Measurements from ENCODE around the gene KREMEN2. TPM values are rescaled to one million over a fixed set of nuclear protein-coding genes. Genes with fewer than 3 reads are reported as not detected.

Gene KREMEN2
- total and polyA plus RNA-seq, 2 of the 8 experiments (the other 6 are each of a cell fraction or from before 2014, with no cell fraction given): 6.6 to 7.0 TPM

- no peak for FAIRE-seq
- Histone ChIP-seq H3K36me3 (ENCODE audit: control insufficient read depth in 2 of 4, insufficient read depth in 4 of 4, low read length in 3 of 4) (no peaks in the 10 kb centered on the region), H3K4me1 (replicated peaks in 1 of 4; ENCODE audit: control insufficient read depth in 3 of 4, insufficient read depth in 4 of 4, low read length in 3 of 4) (peaks cover 0 to 6% (median 3%) of the 10 kb centered on the region in 4 experiments; a peak in 3 of 7 replicates), H3K23me2 (ENCODE audit: low read depth, low read length) (no peaks in the 10 kb centered on the region), H3K9me3 (ENCODE audit: insufficient read depth in 2 of 2, low read depth in 1 of 2, low read length in 1 of 2) (no peaks in the 10 kb centered on the region), H3K27me3 (replicated peaks in 1 of 4; ENCODE audit: control insufficient read depth in 3 of 4, extremely low read depth in 1 of 4, insufficient read depth in 3 of 4, low read length in 3 of 4) (no peaks in the 10 kb centered on the region; a peak in 1 of 7 replicates), H3K4me3 (ENCODE audit: extremely low read depth in 1 of 4, insufficient read depth in 2 of 4, low read depth in 3 of 4, low read length in 4 of 4) (no peak overlapping the region), H2AFZ (ENCODE audit: low read length) (no peak overlapping the region), H2BK20ac (ENCODE audit: low read length) (no peak overlapping the region), H4K8ac (ENCODE audit: extremely low read depth, insufficient read depth, low read length) (no peak overlapping the region; the same call in 1 of the 2 replicates), H2AK5ac (ENCODE audit: low read depth, low read length) (no peak overlapping the region), H4K91ac (replicated peaks; ENCODE audit: insufficient read length, low read length) (no peak overlapping the region), H3K56ac (replicated peaks; ENCODE audit: insufficient read length, low read depth, low read length) (no peak overlapping the region), H2BK120ac (replicated peaks; ENCODE audit: low read depth, low read length) (no peak overlapping the region), H2BK15ac (ENCODE audit: low read length) (no peak overlapping the region), H4K5ac (ENCODE audit: insufficient read length, low read depth, low read length) (no peak overlapping the region), H3K14ac (ENCODE audit: insufficient read length) (no peak overlapping the region), H2BK5ac (ENCODE audit: low read depth, low read length) (no peak overlapping the region), H2BK12ac (ENCODE audit: low read depth, low read length) (no peak overlapping the region), H4K20me1 (replicated peaks in 1 of 2; ENCODE audit: control insufficient read depth in 1 of 2, insufficient read depth in 2 of 2, low read length in 2 of 2) (no peaks in the 10 kb centered on the region), H3K4me2 (ENCODE audit: insufficient read depth in 1 of 2, low read depth in 2 of 2, low read length in 2 of 2) (no peak overlapping the region), H3K9ac (replicated peaks in 1 of 4; ENCODE audit: extremely low read depth in 1 of 4, low read depth in 3 of 4, low read length in 3 of 4) (no peak overlapping the region), H3K4ac (replicated peaks; ENCODE audit: insufficient read length, low read depth, low read length) (no peak overlapping the region), H3K18ac (ENCODE audit: extremely low read depth, low read length) (no peak overlapping the region; the same call in 1 of the 2 replicates), H3K79me1 (ENCODE audit: low read depth, low read length) (no peaks in the 10 kb centered on the region), H3K79me2 (ENCODE audit: control insufficient read depth in 1 of 2, insufficient read depth in 2 of 2, low read length in 2 of 2) (no peaks in the 10 kb centered on the region), H3K27ac (ENCODE audit: low read depth, low read length) (no peak overlapping the region), H3K23ac (ENCODE audit: insufficient read length) (no peak overlapping the region)
- CTCF ChIA-PET (ENCODE audit: partially characterized antibody): interaction anchor here (0.9 to 4.9 kb wide), 4 partner anchors 12 to 110 kb away, joined by 3 to 41 read pairs (median 5); partner anchors contain the start of gene KREMEN2
- no peak for DNase-seq (ENCODE audit: low read depth in 1 of 2, low spot score in 2 of 2)
- POLR2A ChIA-PET (ENCODE audit: partially characterized antibody): interaction anchor here (1.1 to 3.2 kb wide), 4 partner anchors 10 to 20 kb away, joined by 3 to 9 read pairs (median 4); partner anchors contain the start of gene KREMEN2
- 93% methylated on average over 19 of the region's 19 CpGs; no CpG with 5 or more reads in 1 of the 2 experiments for WGBS, 2 experiments (ENCODE audit: extremely low coverage in 1 of 2, insufficient coverage in 1 of 2, insufficient read length in 1 of 2, insufficient replicate concordance in 2 of 2, low coverage in 1 of 2, low lambda C conversion rate in 2 of 2, missing lambda C conversion rate in 1 of 2)
- TF ChIP-seq USF2 (IDR thresholded peaks at IDR 0.05; ENCODE audit: low read length) (no peak), CBX8 (IDR thresholded peaks at IDR 0.05; ENCODE audit: borderline replicate concordance, low read depth, low read length) (no peak), CHD2 (IDR thresholded peaks at IDR 0.05; ENCODE audit: low read length) (no peak), RAD21 (IDR thresholded peaks at IDR 0.05 in 1 of 2, conservative IDR thresholded peaks at IDR 0.05 in 1 of 2; ENCODE audit: low read depth in 2 of 2, low read length in 2 of 2) (no peak), TBP (IDR thresholded peaks at IDR 0.05; ENCODE audit: low read depth, low read length) (no peak), TAF7 (optimal IDR thresholded peaks at IDR 0.05; ENCODE audit: borderline replicate concordance, low read depth, low read length) (no peak), RNF2 (IDR thresholded peaks at IDR 0.05; ENCODE audit: borderline replicate concordance, low read depth, low read length, missing control alignments, poor library complexity, severe bottlenecking) (no peak), ASH2L (IDR thresholded peaks at IDR 0.05; ENCODE audit: low read length) (no peak), POU5F1 (IDR thresholded peaks at IDR 0.05; ENCODE audit: low read depth, low read length) (no peak), JUN (IDR thresholded peaks at IDR 0.05; ENCODE audit: low read depth, low read length) (no peak), EP300 (IDR thresholded peaks at IDR 0.05; ENCODE audit: borderline replicate concordance in 1 of 2, low read depth in 2 of 2, low read length in 2 of 2) (no peak)
Observed at GRCh38 chr16:2949705-2950352, 14.2 kb upstream of the KREMEN2 start.
